GM11168 (cell line): ENCODE measurements around the gene DOC2A.
"Not testable (repeated sequence)": the region's sequence is repeated elsewhere in the genome, so short reads cannot be mapped to it uniquely, and the experiment has no call there.

ENCODE experiments used
- in situ Hi-C: fragments of 300-500 bp; cut with MboI; formaldehyde crosslinking; loops from one replicate; pipeline ENCODE4 v1.12.0; 2022; ENCODE audit warnings: low sequenced_read_pairs; ENCODE audit not compliant: unreplicated experiment

Gene DOC2A

DNA sequence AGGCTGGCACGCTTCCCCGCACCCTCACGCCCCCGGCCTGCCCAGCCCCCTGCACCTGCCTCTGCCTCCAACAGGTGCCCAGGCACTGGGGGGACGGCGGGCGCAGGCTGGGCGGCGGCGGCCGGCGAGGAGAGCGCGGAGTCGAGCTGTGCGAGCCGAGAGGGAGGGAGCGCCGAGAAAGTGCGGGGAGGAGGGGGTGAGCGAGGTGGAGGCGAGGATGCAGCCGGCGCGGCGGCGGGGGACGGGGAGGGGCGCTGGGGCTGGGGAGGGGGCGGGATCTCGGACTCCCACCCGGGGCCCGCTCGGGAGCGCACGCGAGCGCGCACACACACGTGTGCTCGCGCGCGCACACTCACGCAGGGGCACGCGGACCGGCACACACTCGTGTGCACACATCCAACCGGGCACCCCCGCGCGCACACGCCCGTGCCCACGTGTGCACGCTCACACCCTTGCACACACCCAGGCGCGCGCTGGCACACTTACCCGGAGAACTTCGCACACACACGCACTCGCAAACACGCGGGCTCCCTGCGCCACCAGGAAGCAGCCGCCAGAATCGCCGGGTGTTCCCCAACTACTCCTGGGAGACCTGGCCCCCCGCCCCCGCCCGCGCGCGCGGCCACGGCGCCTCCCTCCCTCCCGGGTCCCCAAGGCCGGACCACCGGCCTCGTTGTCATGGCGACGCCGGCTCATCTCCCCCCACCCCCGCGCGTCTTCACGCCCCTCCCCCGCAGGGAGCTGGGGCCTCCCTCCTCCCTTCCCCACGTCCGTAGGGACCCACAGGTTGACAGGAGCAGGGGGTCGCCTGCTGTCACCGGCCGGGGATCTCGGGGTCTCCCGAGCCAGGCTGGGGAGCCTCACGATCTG lies at the start of gene DOC2A:
Gene DOC2A (minus strand): TSS at position 184 of the 870 bp plus-strand sequence. CDS start 805 bp downstream, outside the sequence.
- in situ Hi-C loops: loop anchor here (10.0 kb wide), 1 partner anchor 326 kb away; no protein-coding TSS in a partner anchor

DNA sequence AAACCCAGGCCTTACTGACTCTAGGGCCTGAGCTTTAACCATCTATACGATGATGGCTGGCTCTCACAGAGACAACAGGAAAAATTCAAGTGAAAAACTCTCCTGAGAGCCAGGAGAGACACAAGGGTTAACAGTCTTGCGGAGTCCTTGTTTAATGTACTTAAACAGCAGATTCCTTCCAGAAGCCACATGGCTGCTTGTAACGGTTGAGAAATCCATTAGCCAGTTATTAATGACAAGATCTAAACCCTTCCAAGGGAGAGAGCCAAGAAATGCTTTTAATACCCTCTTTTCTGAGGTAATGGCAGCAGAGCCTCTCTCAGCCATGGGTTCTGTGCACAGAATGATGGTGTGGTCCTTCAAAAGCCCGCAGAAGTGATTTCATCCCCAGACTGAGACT lies 49.5 kb upstream of the DOC2A start:
- in situ Hi-C loops: no loop called here

DNA sequence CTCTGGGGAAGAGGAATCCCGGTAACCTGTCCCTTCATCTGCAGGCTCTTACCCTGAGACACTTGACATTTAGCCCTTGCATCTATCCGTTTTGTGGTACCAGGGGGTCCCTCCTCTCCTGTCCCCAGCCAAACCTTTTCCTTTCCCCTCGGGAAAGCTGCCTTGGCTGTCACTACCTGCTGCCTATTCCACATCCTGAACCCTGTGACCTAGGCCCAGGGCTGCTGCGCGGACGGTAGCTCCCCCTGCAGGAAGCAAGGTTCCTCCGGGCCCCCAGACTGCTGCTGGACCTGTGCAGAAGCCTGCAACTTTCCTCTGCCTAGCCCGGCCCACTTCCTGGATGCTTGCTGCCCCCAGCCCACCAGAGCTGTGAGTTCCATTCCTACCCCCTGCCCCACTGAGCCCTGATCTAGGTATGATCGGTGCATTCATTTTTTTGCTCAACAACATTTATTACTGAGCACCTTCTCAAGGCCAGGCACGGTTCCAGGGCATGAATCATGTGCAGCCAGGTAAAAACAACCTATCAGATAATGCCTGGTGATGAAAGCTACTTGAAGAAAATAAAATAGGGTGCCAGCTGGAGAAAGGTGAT lies 44.2 kb upstream of the DOC2A start:
- in situ Hi-C loops: no loop called here

- in situ Hi-C loops: no loop called here
These were observed 43.6 kb upstream of the DOC2A start for GRCh38 chr16:30054451-30054850.

GRCh38 chr16:30053376-30054015 lies 42.7 kb upstream of the DOC2A start:
- in situ Hi-C loops: no loop called here

- in situ Hi-C loops: no loop called here
These were observed 42.0 kb upstream of the DOC2A start for GRCh38 chr16:30052671-30053372.

DNA sequence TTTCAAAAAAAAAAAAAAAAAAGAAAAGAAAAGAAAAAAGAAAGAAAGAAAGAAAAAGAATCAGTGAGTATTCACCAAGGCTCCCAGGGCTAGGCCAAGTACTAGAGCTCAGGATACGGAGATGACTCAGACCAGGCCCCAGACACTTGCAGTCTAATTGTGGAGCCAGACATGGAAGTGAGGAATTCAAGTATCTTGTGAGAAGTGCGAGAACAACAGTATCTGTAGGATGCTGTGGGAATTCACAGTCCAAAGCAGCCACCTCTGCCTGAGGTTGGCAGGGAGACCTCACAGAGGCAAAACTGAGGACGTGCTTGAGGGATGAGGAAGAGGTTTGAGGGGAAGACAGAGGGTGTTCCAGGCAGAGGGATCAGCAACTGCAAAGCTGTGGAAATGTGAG lies 40.7 kb upstream of the DOC2A start:
- in situ Hi-C loops: no loop called here

- in situ Hi-C loops: no loop called here
These were observed 39.0 kb upstream of the DOC2A start for GRCh38 chr16:30049871-30050270.

- in situ Hi-C loops: no loop called here
These were observed 35.8 kb upstream of the DOC2A start for GRCh38 chr16:30046588-30046987.

GRCh38 chr16:30046178-30046577 lies 35.4 kb upstream of the DOC2A start:
- in situ Hi-C loops: no loop called here

GRCh38 chr16:30041841-30042240 lies 31.0 kb upstream of the DOC2A start:
- in situ Hi-C loops: no loop called here

DNA sequence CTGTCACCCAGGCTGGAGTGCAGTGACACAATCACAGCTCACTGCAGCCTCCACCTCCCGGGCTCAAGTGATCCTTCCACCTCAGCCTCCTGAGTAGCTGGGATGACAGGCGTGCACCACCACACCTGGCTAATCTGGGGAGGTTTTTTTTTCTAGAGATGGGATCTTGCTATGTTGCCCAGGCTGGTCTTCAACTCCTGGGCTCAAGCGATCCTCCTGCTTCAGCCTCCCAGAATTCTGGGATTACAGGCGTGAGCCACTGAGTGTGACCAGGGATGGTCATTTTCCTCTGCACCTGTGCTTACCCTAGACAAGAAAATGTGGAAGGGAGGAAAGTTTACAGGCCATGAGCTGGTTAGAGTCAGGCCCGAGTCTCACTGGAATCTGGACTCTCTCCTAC lies 29.9 kb upstream of the DOC2A start:
- in situ Hi-C loops: not testable (repeated sequence)

DNA sequence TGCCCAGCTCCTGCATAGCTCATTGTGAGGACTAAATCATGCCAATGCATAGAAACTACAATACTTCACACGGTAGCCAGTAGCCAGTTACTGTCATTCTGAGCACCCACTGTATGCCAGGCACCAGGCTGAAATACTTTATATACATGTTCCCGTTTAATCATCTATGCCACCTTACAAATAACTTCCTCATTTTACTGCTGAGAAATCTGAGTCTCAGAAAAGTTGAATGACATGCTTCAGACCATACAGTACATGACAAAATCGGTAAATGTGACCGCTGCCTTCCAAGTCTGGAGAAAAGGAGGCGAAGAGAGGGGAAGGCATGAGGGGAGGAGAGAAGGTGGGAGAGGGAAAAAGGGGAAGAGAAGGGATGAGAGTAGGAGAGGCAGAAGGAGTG lies 29.4 kb upstream of the DOC2A start:
- in situ Hi-C loops: no loop called here

GRCh38 chr16:30033270-30033669 lies 22.4 kb upstream of the DOC2A start:
- in situ Hi-C loops: no loop called here

GRCh38 chr16:30032083-30032819 lies 21.4 kb upstream of the DOC2A start:
- in situ Hi-C loops: no loop called here

DNA sequence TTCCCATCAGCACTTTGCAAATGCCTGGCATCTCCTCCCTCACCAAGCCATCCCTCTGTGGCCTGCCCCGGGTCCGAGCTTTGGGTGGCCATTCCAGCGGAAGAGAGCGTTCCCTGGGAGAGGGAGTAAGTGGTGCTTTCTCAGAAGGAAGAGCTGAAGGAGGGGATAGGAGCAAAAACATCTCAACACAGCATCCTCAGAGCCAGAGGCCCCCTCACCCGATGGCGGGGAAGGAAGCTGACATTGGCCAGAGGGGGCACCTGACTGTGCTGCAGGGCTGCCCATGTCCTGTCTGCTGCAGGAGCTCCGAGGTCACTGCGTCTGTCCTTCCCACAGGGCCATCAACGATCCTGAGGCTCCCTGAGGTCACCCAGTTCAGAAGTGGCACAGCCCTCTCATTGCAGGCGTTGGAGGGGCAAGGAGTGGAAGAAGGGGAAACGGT lies 20.7 kb upstream of the DOC2A start:
- in situ Hi-C loops: no loop called here

DNA sequence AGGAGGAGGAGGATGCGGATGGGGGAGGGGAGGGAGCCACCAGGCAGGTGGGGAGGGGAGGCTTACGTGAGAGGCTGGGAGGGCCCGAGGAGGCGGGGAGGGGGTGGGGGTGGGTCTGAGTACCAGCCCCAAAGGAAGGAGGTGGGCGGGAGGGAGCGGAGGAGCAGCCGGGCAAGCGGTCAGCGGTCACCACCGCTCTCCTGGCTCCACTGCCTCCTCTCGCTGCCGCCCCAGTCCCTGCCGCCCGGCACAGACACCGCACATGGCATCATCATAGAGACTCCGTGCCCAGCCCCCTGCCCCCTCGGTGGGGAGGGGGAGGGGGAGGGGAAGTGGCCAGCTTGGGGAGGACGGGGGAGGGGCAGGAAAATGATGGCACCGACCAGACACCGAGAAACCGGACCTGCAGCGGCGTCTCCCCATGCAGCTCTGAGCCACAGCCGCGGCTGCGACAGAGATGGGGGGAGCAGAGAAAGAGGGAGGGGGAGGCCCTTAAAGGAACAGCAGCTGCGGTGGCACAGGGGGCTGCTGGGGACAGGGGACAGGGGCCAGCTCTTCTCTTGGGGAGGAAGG lies 20.1 kb upstream of the DOC2A start, which contains the start of gene TLCD3B:
Gene TLCD3B (minus strand): TSS at position 431 of the 573 bp plus-strand sequence. CDS start 744 bp downstream, outside the sequence.
- in situ Hi-C loops: no loop called here

DNA sequence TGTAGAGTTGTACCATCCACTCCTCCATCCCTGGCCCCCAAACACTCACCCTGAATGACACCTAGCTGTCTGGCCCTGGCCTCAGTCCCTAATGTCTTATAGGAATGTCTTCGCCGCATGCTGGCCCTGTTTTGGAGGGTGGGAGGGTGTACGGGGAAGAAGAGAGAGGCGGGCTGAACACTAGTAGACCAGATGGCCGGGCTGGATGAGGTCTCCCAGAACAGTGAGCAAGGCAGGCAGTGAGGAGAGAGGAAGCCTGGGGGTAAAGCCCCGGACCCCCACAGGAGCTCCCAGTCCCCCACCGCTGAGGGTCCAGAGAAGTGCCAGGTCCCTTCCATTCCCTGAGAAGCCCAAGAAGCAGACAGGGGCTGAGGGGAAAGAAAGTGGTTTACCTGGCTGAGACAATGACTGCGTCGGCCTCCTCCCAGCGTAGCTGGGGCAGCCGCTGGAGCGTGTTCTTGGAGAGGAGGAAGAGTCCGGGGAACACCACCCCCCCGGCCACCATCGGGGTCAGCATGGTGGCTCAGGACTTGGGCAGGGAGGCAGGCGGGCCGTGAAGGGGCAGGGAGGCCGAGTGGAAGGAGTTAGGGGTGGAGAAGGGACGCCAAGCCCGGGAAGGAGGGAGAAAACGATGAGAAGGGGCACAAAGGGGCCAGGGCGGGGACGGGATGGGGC lies 19.3 kb upstream of the DOC2A start:
- in situ Hi-C loops: no loop called here
